Right ventricle myocardium inferior (tissue), 1 donor: ENCODE measurements around the gene MPRIP. TPM values are rescaled to one million over a fixed set of nuclear protein-coding genes. Genes with fewer than 3 reads are reported as not detected.
A peak's percentile ranks its signal among the peaks of the same experiment; 100 is the strongest.
"Not testable (repeated sequence)": the region's sequence is repeated elsewhere in the genome, so short reads cannot be mapped to it uniquely, and the experiment has no call there.

Source experiments
- ATAC-seq: fragments of 200-7000 bp; cut with Tn5 transposase; one replicate; pipeline ENCODE4 v1.9.1; 2020; ENCODE audit warnings: mild to moderate bottlenecking, moderate library complexity
- DNase-seq: peaks from one replicate; pipeline ENCODE4 v3.0.0; 2021; ENCODE audit errors: missing footprints
- intact Hi-C: fragments of 100-400 bp; cut with DNase I; formaldehyde crosslinking; loops from one replicate; pipeline ENCODE4 v1.11.0; 2022
- long read RNA-seq: library from polyadenylated mRNA; unstranded; transcript quantifications from one replicate; pipeline ENCODE4 v2.0.0, GENCODE V29; 2021
- total RNA-seq: library from RNA; stranded (reverse); fragmentation: NEBNext Ultra II Directional; extraction: Animal tissue kit (Norgen Biotek cat#: 25700); gene quantifications from one replicate; pipeline ENCODE4 v1.2.1, GENCODE V29; 2021
- donor health status: DM: no; HTN: yes; CAD: no; lungs with severe emphysema.

MPRIP gene
- total RNA-seq, result 312 TPM
- long read RNA-seq, transcript MPRIP-202 (24 exons, 3,846 nt), result major isoform, 15 of 213 reads
- long read RNA-seq, partial matches to known transcripts, result 124 of 213 reads
- long read RNA-seq, other reads (novel, unspliced or antisense), result 72 of 213 reads

DNA sequence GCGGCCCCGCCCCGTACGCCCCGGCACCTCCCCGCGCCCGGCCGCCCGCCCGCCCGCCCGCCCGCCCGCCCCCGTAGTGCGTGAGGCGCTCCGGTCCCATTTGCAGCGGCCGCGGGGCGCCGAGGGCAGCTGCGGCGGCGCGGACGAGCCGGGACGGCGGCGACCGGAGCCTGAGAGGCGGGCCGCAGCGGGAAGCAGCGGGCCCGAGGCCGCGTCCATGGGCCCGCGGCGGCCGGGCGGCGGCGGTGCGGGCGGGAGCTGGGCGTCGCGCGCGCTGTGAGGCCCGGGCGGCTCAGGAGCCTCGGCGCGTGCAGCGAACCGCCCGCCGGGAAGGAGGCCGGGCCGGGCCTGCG lies at the start of gene MPRIP:
Gene MPRIP (plus strand): TSS at position 74 of the 353 bp plus-strand sequence. CDS start 392 bp downstream, outside the sequence.
- intact Hi-C loops, result loop anchor here (2.0 to 5.0 kb wide), 2 partner anchors 32 to 80 kb away; no protein-coding TSS in a partner anchor
- ATAC-seq (no peak), DNase-seq (no peak)

DNA sequence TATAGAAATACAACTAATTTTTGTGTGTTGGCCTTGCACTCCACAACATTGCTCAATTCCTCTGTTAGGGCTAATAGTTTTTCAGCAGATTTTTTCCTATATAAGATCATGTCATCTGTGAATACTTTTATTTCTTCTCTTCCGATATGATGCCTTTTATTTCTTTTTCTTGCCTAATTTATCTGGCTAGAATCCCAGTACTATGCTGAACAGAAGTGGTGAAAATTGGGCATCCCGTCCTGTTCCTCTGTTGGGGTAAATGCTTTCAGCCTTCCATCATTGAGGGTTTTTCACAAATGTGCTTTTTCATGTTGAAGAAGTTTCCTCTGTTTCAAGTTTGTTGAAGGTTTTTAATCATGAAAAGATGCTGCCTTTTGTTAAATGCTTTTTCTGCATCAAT lies 47.6 kb upstream of the MPRIP start:
- ATAC-seq (no peak), DNase-seq (no peak)
- intact Hi-C loops, result loop anchor here (5.0 kb wide), 1 partner anchor 457 kb away; no protein-coding TSS in a partner anchor

DNA sequence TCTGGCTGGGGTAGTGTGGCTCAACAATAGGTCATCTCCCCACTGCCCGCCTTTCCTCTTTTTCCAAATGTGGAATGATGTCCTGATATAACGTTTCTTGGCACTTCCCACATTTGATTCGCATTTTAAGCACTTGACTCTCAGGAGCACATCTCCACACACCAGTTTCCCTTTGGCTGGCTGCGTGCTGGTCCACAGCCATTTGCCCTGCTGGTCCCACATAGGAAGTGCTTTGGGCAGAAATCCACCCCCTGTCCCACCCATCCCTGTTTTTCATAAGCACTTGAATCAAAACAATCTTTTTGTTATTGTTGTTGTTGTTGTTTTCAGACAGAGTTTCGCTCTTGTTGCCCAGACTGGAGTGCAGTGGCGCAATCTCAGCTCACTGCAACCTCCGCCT lies 46.3 kb upstream of the MPRIP start:
- no peak for DNase-seq
- intact Hi-C loops, result no loop called here
- ATAC-seq, result no peak

DNA sequence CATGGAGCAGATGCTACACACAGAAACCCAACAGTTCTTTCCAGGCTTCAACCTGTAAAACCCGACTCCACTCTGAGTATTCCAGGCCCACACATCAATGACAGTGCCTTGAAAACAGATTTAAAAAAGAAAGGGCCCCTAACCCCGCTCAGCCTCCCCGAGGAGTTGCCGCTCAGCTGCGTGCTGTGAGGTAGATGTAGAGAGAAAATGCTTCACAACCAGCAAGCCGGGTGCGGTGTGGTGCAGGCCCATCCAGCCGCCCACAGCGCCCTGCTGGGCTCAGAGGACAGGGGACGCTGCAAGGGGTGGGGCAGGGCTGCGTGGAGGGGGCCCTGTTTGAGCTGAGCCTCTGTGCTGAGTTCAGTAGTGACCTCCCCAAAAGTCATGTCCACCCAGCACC lies 45.5 kb upstream of the MPRIP start:
- ATAC-seq, DNase-seq, intact Hi-C loops: not testable (repeated sequence)

GRCh38 chr17:16997514-16998429 lies 44.5 kb upstream of the MPRIP start:
- DNase-seq (no peak), ATAC-seq (no peak)
- intact Hi-C loops, result no loop called here

DNA sequence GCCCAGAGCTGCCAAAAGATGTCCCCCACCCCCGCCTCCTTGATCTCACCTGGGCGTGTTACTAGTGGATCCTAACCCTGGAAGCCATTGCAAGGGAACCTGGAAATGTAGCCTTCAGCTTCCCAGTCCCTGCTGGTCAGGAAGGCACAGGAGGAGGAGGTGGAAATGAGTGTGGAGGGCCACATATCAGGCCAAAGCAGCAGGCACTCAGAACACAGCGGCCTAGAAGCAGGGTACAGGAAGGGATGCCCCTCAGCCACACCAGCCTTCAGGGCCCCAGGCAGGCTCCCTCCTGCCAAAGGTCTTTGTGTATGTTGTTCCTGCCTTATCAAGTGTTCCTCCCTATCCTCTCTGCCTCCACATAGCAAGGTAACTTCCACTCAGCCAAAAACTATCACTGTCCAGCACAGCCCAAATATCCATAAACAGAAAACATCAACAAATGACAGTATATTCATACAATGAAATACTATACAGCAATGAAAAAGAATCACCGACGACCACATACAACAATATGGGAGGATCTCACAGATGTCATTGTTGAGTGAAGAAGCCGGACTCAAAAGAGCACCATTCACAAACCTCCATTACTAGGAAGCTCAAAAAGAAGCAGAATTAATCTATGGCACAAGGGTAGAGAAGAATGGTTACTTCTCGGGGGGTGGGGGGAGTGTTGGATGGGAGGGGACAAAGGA lies 42.2 kb upstream of the MPRIP start:
- intact Hi-C loops, result loop anchor here (2.0 to 5.0 kb wide), 3 partner anchors 152 to 313 kb away; partner anchors contain the start of gene FLCN
- no peak for ATAC-seq
- DNase-seq, result no peak

DNA sequence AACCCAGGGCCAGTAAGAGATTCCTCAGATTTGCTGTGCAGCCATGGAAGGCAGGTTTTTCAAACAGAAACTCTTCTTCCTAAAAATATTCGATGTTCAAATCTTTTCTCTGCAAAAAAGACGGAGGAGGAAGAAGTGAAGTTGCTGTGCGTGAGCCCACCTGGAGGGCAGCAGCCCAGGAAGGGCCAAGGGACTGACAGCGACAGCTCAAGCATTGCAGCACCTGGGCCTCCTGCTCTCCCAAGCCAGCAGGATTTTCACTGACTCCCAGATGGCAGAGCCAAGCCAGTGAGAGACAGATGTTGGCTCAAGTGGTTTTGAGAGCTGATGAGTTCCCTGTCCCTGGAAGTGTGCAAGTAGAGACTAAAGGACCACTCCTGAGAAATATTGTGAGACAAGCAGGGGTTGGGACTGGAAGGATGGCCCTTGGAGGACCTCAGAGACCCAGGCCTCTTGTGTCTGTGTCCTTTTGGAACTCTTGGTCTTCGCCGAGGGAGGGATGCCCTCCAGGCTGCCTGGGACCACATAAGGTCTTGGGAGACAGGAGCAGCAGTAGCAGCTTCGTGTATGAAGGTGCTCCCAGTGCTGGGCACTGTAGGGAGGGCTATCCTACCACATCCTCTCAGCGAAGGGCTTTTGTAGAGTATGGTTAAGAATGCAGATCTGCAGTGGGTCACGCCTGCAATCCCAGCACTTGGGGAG lies 41.0 kb upstream of the MPRIP start:
- no peak for ATAC-seq
- intact Hi-C loops, result loop anchor here (2.0 to 5.0 kb wide), 3 partner anchors 151 to 312 kb away; partner anchors contain the start of gene FLCN
- no peak for DNase-seq

GRCh38 chr17:17001874-17002520 lies 40.3 kb upstream of the MPRIP start:
- DNase-seq (peak; percentile 93), ATAC-seq (peak; percentile 82)
- intact Hi-C loops, result loop anchor here (2.0 to 5.0 kb wide), 3 partner anchors 150 to 311 kb away; partner anchors contain the start of gene FLCN

DNA sequence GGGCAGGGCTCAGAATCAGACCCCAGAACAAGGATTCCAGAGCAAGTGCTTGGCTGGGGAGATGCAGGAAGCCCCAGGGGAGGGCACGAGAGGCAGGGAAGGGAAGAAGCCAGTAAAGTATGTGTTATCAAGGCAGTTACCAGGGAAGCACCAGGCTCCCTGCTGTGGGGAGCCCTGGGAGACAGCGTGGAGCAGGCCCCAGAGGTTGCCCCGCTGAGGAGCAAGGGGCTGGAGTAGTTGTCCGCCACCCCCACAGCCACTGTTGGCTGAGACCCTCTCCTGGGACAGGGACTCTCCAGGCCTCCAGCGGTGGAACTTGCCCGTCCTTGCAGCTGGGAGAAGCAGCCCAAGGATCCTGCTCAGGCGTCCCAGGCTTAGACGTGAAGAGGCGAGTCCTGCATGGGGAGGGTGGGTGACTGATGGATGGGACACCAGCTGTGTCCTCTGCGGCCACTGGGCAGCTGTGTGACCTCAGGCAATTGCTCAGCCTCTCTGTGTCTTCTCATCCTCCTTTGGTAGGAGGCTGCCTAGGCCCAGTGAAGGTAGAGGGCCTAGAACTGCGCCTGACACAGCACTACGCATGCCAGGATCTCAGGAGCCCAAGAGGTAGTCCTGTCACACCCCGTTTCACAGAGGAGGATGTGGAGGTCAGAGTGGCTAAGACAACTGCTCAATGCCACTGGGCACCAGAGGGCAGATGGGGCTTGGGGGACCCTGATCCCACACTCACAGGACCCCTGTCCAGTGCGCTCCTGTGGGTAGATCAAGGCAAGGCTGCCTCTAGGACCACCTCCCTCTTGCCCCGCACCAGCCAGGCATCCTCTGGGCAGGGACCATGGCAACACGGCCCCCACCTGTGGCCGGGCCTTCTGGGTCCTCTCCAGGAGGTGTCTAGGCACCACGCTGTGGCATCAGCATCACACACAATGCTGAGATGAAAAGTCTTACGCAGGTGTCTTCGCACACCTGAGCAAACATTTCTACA lies 39.2 kb upstream of the MPRIP start:
- intact Hi-C loops, result loop anchor here (5.0 kb wide), 2 partner anchors 149 to 234 kb away; partner anchors contain the start of gene FLCN
- ATAC-seq, DNase-seq: not testable (repeated sequence)

GRCh38 chr17:17004251-17004996 lies 37.8 kb upstream of the MPRIP start:
- ATAC-seq (no peak), DNase-seq (no peak)
- intact Hi-C loops, result loop anchor here (5.0 kb wide), 2 partner anchors 148 to 233 kb away; partner anchors contain the start of gene FLCN

GRCh38 chr17:17004997-17005614 lies 37.2 kb upstream of the MPRIP start:
- DNase-seq, ATAC-seq: not testable (repeated sequence)
- intact Hi-C loops, result loop anchor here (5.0 kb wide), 2 partner anchors 147 to 232 kb away; partner anchors contain the start of gene FLCN

DNA sequence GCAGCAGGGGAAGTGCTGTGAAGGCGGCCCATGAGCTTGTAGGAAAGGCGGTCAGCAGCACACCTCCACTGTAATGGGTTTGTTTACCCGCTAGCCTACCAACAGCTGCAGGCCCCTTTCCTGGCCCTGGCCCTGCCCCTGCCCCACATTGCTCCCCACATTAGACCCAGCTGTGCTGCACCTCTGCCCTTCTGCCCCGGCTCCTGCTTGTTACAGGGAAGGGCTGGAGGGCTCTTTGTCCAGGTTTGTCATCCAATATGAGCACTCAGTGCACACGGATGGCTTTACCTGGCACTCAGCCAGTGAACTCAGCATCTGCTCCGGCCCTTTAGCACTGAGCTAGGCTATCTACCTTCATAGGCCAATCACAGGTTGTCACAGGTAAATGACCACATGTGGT lies 34.4 kb upstream of the MPRIP start:
- DNase-seq, intact Hi-C loops, ATAC-seq: not testable (repeated sequence)

DNA sequence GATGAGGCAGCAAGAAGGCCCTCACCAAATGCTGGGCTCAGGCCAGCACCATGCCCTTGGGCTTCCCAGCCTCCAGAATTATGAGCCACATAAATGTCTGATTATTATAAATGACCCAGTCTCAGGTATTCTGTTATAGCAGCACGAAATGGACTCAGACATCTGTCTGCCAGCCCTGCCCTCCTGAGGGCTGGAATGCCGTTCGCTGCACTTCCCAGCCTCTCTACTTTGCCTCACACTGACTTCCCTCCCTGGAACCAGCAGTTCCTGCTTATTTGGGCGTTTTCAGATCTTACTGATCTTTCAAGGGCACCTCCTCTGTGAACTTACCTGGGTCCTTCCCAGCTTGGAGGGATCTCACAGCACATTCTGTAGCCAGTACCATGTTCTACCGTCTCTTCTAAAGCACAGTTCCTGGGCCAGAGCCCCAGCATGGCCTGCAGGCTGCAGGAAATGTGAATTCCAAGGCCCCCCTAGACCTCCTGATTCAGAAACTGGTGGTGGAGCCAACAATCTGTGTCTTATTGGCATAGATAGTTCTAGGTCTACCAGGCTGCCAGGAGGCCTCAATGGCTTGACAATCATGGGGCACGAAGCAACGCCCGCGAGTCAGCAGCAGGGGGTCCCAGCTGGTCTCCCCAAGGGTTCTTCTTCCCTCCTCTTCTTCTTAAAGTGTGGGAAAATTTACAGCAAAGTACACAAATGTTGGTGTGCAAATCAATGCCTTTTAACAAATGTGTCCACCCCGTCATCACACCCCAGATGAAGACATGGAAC lies 33.4 kb upstream of the MPRIP start:
- ATAC-seq, DNase-seq, intact Hi-C loops: not testable (repeated sequence)

DNA sequence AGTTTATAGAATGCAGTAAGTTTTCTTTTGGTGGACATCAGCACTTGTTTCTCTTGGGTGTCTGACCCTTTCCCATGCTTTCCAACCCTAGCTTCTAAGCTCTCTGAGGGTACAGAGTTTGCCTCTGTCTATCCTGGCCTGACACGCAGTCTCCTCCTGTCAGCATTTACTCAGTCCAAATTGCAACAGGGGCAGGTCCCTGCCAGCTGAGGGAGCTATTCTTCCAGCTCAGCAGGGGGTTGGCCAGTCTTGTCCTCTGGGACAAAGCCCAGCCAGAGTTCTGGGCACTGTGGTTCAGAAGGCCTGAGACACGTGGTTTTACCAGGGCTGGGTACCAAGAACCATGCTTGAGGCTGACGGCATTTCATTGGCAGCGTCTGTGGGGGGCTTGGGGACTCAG lies 32.3 kb upstream of the MPRIP start:
- peak; percentile 83 for ATAC-seq
- DNase-seq, result not testable (repeated sequence)

DNA sequence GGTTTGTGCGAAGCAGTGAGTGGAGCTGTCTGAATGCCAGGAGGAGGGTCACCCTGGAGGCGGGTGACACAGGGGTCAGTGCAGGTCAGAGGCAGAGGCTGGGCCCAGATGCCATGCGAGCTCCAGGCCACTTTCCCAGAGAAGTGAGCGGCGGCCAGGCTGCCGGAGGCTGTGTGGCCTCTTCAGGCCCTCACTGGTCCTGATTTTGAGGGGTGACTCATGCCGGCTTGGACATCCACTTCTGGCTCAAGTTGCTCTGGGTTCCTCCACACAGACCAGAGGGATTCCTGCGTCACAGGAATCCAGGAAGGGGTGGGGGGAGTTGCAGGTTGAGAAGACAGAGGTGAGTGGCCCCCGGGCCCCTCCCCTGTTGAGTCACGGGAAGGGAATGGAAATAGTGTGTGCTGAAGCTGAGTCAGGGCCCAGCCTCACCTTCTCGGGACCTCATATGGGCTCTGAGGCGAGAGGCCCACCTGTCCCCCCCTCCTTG lies 31.7 kb upstream of the MPRIP start:
- ATAC-seq (peak; percentile 23), DNase-seq (peak; percentile 7)
- intact Hi-C loops, result not testable (repeated sequence)

More for the DNA sequence above, 32.3 kb upstream of the MPRIP start:
- intact Hi-C loops, result not testable (repeated sequence)
